ENCODE measurements around the gene FGF5.

DNA sequence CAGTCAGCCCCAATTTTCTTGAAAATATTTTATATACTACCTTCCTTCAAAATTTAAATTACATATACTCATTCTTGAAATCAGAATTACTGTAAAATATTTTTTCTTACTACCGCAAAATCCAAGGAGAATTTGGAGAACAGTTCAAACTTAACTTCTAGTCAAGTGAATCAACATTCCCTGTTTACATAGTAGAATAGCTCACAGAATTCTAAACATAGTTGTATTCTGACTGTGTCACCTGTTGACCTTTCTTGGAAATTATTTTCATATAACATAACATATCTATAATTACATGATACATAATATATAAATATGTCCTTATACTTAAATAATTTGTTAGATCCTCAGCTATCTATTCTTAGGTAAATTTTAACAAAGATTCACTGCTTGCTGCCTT, 31.0 kb upstream of the FGF5 start:
- TF ChIP-seq, protein P1, sequence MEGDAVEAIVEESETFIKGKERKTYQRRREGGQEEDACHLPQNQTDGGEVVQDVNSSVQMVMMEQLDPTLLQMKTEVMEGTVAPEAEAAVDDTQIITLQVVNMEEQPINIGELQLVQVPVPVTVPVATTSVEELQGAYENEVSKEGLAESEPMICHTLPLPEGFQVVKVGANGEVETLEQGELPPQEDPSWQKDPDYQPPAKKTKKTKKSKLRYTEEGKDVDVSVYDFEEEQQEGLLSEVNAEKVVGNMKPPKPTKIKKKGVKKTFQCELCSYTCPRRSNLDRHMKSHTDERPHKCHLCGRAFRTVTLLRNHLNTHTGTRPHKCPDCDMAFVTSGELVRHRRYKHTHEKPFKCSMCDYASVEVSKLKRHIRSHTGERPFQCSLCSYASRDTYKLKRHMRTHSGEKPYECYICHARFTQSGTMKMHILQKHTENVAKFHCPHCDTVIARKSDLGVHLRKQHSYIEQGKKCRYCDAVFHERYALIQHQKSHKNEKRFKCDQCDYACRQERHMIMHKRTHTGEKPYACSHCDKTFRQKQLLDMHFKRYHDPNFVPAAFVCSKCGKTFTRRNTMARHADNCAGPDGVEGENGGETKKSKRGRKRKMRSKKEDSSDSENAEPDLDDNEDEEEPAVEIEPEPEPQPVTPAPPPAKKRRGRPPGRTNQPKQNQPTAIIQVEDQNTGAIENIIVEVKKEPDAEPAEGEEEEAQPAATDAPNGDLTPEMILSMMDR (tag by site-specific recombination; IDR thresholded peaks at IDR 0.05): no peak
- TF ChIP-seq, protein P2, sequence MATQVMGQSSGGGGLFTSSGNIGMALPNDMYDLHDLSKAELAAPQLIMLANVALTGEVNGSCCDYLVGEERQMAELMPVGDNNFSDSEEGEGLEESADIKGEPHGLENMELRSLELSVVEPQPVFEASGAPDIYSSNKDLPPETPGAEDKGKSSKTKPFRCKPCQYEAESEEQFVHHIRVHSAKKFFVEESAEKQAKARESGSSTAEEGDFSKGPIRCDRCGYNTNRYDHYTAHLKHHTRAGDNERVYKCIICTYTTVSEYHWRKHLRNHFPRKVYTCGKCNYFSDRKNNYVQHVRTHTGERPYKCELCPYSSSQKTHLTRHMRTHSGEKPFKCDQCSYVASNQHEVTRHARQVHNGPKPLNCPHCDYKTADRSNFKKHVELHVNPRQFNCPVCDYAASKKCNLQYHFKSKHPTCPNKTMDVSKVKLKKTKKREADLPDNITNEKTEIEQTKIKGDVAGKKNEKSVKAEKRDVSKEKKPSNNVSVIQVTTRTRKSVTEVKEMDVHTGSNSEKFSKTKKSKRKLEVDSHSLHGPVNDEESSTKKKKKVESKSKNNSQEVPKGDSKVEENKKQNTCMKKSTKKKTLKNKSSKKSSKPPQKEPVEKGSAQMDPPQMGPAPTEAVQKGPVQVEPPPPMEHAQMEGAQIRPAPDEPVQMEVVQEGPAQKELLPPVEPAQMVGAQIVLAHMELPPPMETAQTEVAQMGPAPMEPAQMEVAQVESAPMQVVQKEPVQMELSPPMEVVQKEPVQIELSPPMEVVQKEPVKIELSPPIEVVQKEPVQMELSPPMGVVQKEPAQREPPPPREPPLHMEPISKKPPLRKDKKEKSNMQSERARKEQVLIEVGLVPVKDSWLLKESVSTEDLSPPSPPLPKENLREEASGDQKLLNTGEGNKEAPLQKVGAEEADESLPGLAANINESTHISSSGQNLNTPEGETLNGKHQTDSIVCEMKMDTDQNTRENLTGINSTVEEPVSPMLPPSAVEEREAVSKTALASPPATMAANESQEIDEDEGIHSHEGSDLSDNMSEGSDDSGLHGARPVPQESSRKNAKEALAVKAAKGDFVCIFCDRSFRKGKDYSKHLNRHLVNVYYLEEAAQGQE (tag by site-specific recombination; IDR thresholded peaks at IDR 0.05): no peak
- TF ChIP-seq ZBTB8A (tag by site-specific recombination; IDR thresholded peaks at IDR 0.05) (no peak), ZNF837 (tag by site-specific recombination; IDR thresholded peaks at IDR 0.05) (no peak), BCL11B (tag by site-specific recombination; IDR thresholded peaks at IDR 0.05; ENCODE audit: low read depth) (no peak), TRIM28 (IDR thresholded peaks at IDR 0.05; ENCODE audit: borderline replicate concordance, low read length) (no peak), ZNF596 (tag by site-specific recombination; IDR thresholded peaks at IDR 0.05) (no peak), RBAK (tag by site-specific recombination; IDR thresholded peaks at IDR 0.05) (no peak), ZFP3 (tag by site-specific recombination; IDR thresholded peaks at IDR 0.05; ENCODE audit: low read depth) (no peak), ZNF707 (tag by site-specific recombination; IDR thresholded peaks at IDR 0.05) (no peak), KLF10 (tag by site-specific recombination; IDR thresholded peaks at IDR 0.05) (no peak)
- TF ChIP-seq, protein P3, sequence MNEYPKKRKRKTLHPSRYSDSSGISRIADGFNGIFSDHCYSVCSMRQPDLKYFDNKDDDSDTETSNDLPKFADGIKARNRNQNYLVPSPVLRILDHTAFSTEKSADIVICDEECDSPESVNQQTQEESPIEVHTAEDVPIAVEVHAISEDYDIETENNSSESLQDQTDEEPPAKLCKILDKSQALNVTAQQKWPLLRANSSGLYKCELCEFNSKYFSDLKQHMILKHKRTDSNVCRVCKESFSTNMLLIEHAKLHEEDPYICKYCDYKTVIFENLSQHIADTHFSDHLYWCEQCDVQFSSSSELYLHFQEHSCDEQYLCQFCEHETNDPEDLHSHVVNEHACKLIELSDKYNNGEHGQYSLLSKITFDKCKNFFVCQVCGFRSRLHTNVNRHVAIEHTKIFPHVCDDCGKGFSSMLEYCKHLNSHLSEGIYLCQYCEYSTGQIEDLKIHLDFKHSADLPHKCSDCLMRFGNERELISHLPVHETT (tag by site-specific recombination; IDR thresholded peaks at IDR 0.05): no peak
- TF ChIP-seq, protein P4, sequence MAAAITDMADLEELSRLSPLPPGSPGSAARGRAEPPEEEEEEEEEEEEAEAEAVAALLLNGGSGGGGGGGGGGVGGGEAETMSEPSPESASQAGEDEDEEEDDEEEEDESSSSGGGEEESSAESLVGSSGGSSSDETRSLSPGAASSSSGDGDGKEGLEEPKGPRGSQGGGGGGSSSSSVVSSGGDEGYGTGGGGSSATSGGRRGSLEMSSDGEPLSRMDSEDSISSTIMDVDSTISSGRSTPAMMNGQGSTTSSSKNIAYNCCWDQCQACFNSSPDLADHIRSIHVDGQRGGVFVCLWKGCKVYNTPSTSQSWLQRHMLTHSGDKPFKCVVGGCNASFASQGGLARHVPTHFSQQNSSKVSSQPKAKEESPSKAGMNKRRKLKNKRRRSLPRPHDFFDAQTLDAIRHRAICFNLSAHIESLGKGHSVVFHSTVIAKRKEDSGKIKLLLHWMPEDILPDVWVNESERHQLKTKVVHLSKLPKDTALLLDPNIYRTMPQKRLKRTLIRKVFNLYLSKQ (tag by site-specific recombination; IDR thresholded peaks at IDR 0.05; ENCODE audit: borderline replicate concordance): no peak
- TF ChIP-seq, protein P5, sequence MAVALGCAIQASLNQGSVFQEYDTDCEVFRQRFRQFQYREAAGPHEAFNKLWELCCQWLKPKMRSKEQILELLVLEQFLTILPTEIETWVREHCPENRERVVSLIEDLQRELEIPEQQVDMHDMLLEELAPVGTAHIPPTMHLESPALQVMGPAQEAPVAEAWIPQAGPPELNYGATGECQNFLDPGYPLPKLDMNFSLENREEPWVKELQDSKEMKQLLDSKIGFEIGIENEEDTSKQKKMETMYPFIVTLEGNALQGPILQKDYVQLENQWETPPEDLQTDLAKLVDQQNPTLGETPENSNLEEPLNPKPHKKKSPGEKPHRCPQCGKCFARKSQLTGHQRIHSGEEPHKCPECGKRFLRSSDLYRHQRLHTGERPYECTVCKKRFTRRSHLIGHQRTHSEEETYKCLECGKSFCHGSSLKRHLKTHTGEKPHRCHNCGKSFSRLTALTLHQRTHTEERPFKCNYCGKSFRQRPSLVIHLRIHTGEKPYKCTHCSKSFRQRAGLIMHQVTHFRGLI (tag by site-specific recombination; IDR thresholded peaks at IDR 0.05): no peak
